ENCODE measurements around the gene OXCT2.

The OXCT2 gene

DNA sequence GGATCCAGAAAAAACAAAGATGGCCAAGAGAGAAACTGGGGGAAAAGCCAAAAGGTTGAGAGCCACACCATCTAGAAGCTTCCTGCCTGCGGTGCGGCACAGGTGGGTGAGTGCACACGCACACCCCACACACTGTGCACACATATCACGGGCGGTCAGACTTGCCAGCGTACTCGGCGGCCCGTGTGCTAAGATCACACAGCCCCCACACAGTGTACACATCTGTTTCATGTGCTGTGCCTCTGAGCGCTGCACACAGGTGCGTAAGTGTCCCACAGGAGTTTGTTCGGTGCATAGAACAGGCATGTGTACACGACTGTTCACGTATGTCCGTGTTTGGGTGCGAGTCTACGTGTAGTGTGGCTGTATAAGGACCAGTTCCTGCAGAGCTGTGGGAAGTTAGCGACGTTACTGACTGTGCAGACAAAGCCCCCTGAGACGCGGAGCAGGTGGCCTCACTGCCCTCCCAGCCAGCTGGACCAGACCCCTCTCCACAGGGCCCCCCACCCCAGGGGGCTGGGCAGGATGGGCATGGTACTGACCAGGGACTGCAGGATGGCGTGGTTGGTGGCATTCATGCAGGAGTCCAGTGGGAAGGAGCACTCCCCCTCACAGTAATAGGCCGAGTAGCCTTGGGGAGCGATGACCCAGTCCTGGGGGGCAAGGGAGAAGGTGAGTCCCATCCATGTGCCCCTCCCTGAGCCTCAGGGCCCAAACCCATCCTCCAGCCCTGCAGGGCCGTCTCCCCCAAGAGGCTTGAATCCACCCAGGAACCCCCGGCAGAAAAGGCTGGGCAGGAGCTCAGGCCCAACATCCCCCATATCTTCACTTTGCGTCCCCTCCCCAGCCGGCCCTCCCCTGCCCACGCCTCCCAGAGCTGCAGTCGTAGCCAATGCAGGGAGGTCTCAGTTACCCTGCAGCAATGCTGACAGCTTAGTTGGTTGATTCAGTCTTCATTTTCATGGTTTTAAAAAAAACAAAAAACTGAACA, 8.3 kb downstream of the OXCT2 start:
- no peak for DNase-seq

- no peak for DNase-seq
These were observed 9.4 kb downstream of the OXCT2 start for GRCh38 chr1:39761557-39762260.

GRCh38 chr1:39761016-39761415, 10.1 kb downstream of the OXCT2 start:
- no peak for DNase-seq

- DNase-seq = no peak
These were observed 10.8 kb downstream of the OXCT2 start for GRCh38 chr1:39760074-39761008.

DNA sequence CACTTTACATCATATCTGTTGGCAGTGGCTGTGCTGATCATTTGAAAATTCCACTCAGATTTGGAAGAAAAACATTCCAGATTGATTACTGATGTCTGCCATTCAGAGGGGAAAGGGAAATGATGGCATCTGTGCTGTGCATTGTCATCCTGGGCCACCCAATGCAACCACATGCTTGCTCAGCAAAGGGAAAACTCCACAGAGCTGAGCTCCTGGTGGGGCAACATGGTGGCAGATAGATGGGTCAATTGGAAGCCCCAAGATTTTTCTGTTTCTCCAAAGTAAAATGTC, 11.8 kb downstream of the OXCT2 start:
- DNase-seq = no peak

DNA sequence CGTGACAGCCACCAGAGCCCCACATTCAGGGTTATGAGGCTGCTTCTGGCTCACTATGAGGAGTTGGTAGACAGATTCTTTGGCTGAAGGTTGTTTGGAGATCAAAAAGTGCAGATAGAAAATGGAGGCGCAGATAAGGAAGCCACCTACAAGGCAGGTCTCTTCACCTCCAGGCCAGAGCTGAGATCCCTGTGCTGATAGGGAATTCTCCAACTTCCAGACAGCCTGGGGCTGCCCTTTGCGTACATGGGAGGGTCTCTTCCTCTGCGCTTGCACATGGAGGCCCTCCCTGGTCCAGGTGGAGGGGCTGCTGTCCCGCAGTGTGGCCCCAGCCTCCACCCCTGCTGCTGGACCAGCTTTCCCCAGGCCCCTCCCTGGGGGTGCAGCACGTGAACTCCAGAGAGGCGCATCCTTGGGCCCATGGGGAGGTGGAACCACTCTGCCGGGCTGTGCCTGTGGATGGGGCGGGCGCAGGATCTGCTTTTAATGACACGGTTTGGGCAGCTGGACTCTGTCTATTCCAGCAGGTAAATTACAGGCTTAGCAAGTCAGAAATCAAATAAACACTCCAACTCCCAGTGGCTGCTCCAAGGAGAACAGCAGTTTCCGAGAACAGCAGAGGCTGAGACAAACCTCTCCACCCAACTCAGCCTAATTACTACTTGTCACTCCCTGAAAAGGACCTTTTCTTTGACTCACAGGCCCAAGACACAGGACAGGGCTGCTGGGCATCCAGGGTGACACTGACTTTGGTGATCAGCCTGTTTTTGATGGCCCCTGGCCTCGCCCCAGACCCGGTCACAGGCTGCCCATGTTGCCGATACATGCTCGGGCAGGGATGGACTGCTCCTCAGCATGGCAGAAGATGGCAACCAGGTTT, 12.4 kb downstream of the OXCT2 start:
- no peak for DNase-seq

DNA sequence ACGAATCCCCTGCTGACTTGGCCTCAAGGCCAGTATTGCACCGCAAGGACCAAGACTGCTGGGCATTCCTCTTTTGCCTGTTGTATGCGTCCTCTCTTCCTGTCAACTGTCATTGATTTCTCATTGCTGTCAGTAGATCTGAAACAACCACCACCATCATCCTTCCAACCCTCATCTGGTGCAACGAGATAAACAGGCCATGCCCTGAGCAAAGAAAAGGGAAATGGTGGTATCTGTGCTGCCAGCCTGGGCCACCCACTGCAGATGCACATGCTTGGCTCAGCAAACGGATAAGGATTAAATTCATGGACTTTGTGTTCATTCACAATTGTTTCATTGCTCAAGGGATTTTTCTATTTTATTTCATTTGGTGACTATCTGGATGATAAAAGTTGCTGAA, 13.6 kb downstream of the OXCT2 start:
- no peak for DNase-seq

- no peak for DNase-seq
These were observed 15.0 kb downstream of the OXCT2 start for GRCh38 chr1:39755965-39756659.

DNA sequence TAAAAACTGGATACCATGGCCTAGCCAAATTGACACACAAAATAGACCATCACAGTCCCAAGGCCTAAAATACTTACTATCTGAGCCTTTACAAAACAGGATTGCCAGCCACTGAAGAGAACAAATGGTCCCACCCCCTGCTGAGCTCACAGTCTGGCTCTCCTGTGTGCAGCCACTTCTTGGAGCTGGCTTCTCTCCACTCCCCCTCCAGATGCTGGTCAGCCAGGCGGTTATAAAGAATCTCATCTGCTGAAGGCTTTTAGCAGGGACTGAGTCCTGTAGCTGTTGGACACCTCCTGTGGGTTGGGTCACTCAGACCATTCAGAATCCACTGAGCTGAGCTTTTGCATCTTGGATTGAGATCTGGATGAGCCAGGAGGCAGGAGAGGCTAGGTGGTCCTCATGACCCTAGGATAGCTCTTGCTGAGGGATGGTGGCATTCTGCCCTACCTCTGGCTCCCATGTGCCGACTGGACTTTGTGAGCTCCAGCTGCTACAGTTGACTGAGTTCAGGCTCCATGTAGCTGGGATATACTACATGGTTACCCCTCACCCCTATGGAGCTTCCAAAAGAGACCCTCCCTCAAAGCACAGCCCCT, 16.1 kb downstream of the OXCT2 start:
- DNase-seq = peak; percentile 99

DNA sequence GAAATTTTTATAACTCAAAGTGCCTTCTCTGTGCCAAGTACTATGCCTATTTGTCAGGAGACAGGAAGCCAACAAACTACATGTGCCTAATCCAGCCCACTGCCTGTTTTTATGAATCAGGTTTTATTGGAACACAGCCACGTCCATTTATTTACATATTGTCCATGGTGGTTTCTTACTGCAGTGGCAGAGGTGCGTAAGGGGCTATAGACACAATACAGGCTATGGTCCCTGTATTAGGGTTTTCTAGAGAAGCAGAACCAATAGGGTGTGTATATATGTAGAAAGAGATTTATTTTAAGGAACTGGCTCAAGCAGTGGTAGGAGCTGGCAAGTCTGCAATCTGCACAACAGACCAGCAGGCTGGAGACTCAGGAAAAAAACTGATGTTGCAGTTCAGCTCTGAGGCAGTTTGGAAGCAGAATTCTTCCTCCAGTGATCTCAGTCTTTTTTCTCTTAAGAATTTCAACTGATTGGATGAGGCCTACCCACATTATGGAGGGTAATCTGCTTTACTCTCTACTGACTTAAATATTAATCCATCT, 17.1 kb downstream of the OXCT2 start:
- DNase-seq = peak; percentile 100

DNA sequence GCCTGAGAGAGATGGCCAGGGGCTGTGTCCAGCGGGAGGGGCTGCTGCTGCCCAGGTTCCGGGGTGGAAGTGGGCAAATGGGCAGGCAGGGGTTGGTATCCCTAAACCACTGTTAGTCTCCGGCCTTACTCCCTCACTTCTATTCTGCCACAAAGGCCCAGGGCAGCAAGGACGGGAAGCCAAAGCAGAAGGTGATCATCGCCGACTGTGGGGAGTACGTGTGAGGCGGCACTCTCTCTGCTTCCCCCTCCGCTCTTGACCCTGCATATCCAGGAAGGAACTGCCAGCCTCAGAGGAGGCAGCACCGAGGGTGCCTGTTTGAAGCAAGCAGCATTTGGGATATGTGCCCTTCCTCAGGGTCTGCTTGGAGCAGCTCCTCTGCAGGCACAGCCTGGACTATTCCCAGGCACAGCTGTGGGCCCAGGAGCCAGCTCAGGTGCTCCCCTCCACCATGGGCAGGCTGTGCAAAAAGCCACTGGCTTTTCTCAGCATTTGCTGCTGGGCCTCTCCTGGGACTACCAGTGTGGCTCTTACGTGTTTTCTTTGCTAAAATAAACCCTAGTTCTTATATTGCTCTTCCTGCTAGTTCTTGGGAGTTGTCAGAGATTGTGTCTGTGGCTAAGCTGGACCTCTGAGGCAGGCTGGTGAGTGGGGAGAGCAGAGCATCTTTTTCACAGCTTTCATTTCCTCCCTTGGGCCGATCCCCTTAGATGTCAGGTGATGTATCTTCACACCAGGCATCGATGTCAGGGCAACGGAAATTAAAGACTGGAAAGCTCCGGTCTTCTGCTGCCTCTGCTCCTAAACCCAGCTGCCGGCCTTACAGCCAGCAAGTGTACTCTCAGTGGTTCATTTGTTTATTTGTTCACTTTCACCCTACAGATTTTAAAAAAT, 17.8 kb downstream of the OXCT2 start:
- peak; percentile 100 for DNase-seq

- DNase-seq = no peak
These were observed 18.4 kb downstream of the OXCT2 start for GRCh38 chr1:39752703-39753102.

DNA sequence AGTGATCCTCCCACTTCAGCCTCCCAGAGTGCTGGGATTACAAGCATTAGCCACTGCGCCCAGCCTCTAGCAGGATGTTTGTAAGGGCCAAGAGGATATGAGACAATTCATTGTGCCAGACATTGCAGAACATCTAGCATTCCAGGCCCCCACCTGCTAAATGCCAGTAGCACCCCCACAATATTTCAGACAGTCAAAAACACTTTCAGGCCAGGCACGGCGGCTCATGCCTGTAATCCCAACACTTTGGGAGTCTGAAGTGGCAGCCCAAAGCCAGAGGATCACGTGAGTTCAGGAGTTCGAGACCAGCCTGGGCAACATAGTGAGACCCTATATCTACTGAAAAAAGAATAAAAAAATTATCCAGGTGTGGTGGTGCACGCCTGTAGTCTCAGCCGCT, 19.6 kb downstream of the OXCT2 start:
- no peak for DNase-seq

- DNase-seq = no peak
These were observed 26.0 kb downstream of the OXCT2 start for GRCh38 chr1:39745016-39745670.

- DNase-seq = peak; percentile 99
These were observed 32.4 kb downstream of the OXCT2 start, which contains the start of gene PPIE for GRCh38 chr1:39738622-39739366. PPIE (plus strand) TSS chr1:39738882; CDS start chr1:39738901, 19 bp downstream.

- DNase-seq = no peak
These were observed 33.5 kb downstream of the OXCT2 start for GRCh38 chr1:39737546-39738169.

GRCh38 chr1:39735731-39736130, 35.4 kb downstream of the OXCT2 start:
- no peak for DNase-seq

- DNase-seq = no peak
These were observed 38.0 kb downstream of the OXCT2 start for GRCh38 chr1:39733161-39733560.
